GM19240 (cell line): Measurements from ENCODE around the gene EIF1AX.
"Not testable (repeated sequence)": the region's sequence is repeated elsewhere in the genome, so short reads cannot be mapped to it uniquely, and the experiment has no call there.

Source experiments
- DNase-seq: peaks from one replicate; pipeline ENCODE4 v3.0.0; 2011; ENCODE audit warnings: low spot score; ENCODE audit not compliant: insufficient read length

The EIF1AX gene

GRCh38 chrX:20127440-20127839 is 14.2 kb downstream of the EIF1AX start:
- not testable (repeated sequence) for DNase-seq

- DNase-seq = not testable (repeated sequence)
Measured at GRCh38 chrX:20126833-20127232, 14.8 kb downstream of the EIF1AX start.

GRCh38 chrX:20124964-20125363 is 16.7 kb downstream of the EIF1AX start:
- no peak for DNase-seq

- no peak for DNase-seq
Measured at GRCh38 chrX:20118065-20118824, 23.4 kb downstream of the EIF1AX start.

- DNase-seq = no peak
Measured at GRCh38 chrX:20116577-20117240, 24.9 kb downstream of the EIF1AX start, which contains the start of gene MAP7D2. MAP7D2 (minus strand) TSS chrX:20116907; CDS start chrX:20116879, 28 bp downstream.

- DNase-seq = no peak
Measured at GRCh38 chrX:20116087-20116576, 25.5 kb downstream of the EIF1AX start.

GRCh38 chrX:20112022-20112774 is 29.4 kb downstream of the EIF1AX start:
- DNase-seq = no peak

- no peak for DNase-seq
Measured at GRCh38 chrX:20111271-20111670, 30.4 kb downstream of the EIF1AX start.

GRCh38 chrX:20101934-20102581 is 39.6 kb downstream of the EIF1AX start:
- DNase-seq = no peak

GRCh38 chrX:20091499-20091898 is 50.1 kb downstream of the EIF1AX start:
- DNase-seq = no peak

GRCh38 chrX:20089845-20090244 is 51.8 kb downstream of the EIF1AX start:
- no peak for DNase-seq

GRCh38 chrX:20080277-20080676 is 61.4 kb downstream of the EIF1AX start:
- DNase-seq = no peak
